HepG2 (cell line): ENCODE data around the gene SLC9B2. TPM values are rescaled to one million over a fixed set of nuclear protein-coding genes. Genes with fewer than 3 reads are reported as not detected.
A peak's percentile ranks its signal among the peaks of the same experiment; 100 is the strongest.

Experiments
- ATAC-seq: fragments of 200-7000 bp; cut with Tn5 transposase; 3 replicates; pipeline ENCODE4 v1.9.1; 2020; ENCODE audit warnings: mild to moderate bottlenecking, moderate library complexity
- BruUV-seq: library from RNA; stranded (reverse); fragments of 400-500 nt; replicated peaks from 2 replicates; lab custom pipeline; 2021; lab: Mats Ljungman, UMichigan
- CTCF ChIA-PET: fragments of 300-600 bp; formaldehyde crosslinking; extraction: SDS; loops from one replicate; lab custom pipeline; 2021; ENCODE audit warnings: low total read pairs, inconsistent platforms, low intra/inter-chr PET ratio; lab: Yijun Ruan, JAX
- POLR2A ChIA-PET: fragments of 350-600 bp; sonication (Branson Sonifier 250); formaldehyde crosslinking; loops from one replicate; lab custom pipeline; 2020; ENCODE audit warnings: antibody characterized with exemption, inconsistent platforms; lab: Yijun Ruan, JAX
- DNase-seq: peaks from one replicate; pipeline ENCODE4 v3.0.0-alpha.2; 2015; ENCODE audit warnings: low spot score
- FAIRE-seq: peaks from 3 replicates; lab custom pipeline; 2011; peaks lifted over from hg19 to GRCh38; lab: Jason Lieb, UNC
- H2AFZ ChIP-seq: one replicate; pipeline ENCODE4 v1.6.1; 2011; ENCODE audit warnings: low read length, inconsistent platforms
- H3K27ac ChIP-seq: fragments of 300-600 bp; 3 replicates; pipeline ENCODE4 v1.8.0; 2011; ENCODE audit warnings: mixed run types, mild to moderate bottlenecking, mixed read lengths, low read length, inconsistent platforms; ENCODE audit not compliant: insufficient read depth; ENCODE audit errors: extremely low read length
- H3K27me3 ChIP-seq, 2 experiments: fragments of 200-600 bp in 1 of 2; 2 replicates in 1 of 2; 3 replicates in 1 of 2; pipeline versions ENCODE4 v1.6.0 to v1.8.0; 2011; ENCODE audit warnings: low read length in 2 of 2, mild to moderate bottlenecking in 2 of 2, moderate library complexity in 2 of 2, inconsistent platforms in 1 of 2; ENCODE audit not compliant: insufficient read depth in 2 of 2, control insufficient read depth in 1 of 2
- H3K36me3 ChIP-seq, 2 experiments: fragments of 200-600 bp in 1 of 2; replicated peaks in 1 of 2; 2 replicates in 1 of 2; 3 replicates in 1 of 2; pipeline versions ENCODE4 v1.5.1 to v1.8.0; 2011; ENCODE audit warnings: low read length in 2 of 2, inconsistent platforms in 1 of 2; ENCODE audit not compliant: insufficient read depth in 2 of 2, control insufficient read depth in 1 of 2
- H3K4me1 ChIP-seq: 2 replicates; pipeline ENCODE4 v1.5.1; 2012; ENCODE audit warnings: low read length, inconsistent platforms; ENCODE audit not compliant: insufficient read depth
- H3K4me2 ChIP-seq: 2 replicates; pipeline ENCODE4 v1.6.0; 2011; ENCODE audit warnings: low read depth, low read length, inconsistent platforms
- H3K4me3 ChIP-seq, 3 experiments: fragments of 200-600 bp in 1 of 3; sonication (generic), shearing (Covaris generic) in 1 of 3; replicated peaks in 1 of 3; 2 replicates each; pipeline ENCODE4 v1.5.1; 2011 to 2016; ENCODE audit warnings: low read length in 3 of 3, inconsistent platforms in 2 of 3, low read depth in 2 of 3, mild to moderate bottlenecking in 2 of 3, control low read depth in 1 of 3, mixed read lengths in 1 of 3; ENCODE audit not compliant: insufficient read depth in 1 of 3
- H3K79me2 ChIP-seq: one replicate; pipeline ENCODE4 v1.6.1; 2011; ENCODE audit warnings: low read length, inconsistent platforms; ENCODE audit not compliant: insufficient read depth
- H3K9ac ChIP-seq: 2 replicates; pipeline ENCODE4 v1.6.0; 2011; ENCODE audit warnings: mild to moderate bottlenecking, low read depth, low read length, inconsistent platforms; ENCODE audit not compliant: insufficient read depth
- H3K9me3 ChIP-seq: 2 replicates; pipeline ENCODE4 v1.5.1; 2012; ENCODE audit warnings: mild to moderate bottlenecking, low read length
- H4K20me1 ChIP-seq: 2 replicates; pipeline ENCODE4 v1.6.0; 2011; ENCODE audit warnings: inconsistent platforms, mild to moderate bottlenecking, low read length, moderate library complexity; ENCODE audit not compliant: insufficient read depth
- CHD2 ChIP-seq: IDR thresholded peaks from 2 replicates; pipeline ENCODE4 v1.6.1; 2011; ENCODE audit warnings: low read depth, low read length, improper control_type of control experiment
- CREB1 ChIP-seq, 2 experiments: fragments of 450-650 bp in 1 of 2; IDR thresholded peaks; 2 replicates each; pipeline ENCODE4 v1.6.1; 2016 to 2017; ENCODE audit warnings: control low read depth in 1 of 2, mild to moderate bottlenecking in 1 of 2, missing compliant biosample characterization in 1 of 2, missing genetic modification characterization in 1 of 2
- ETV6 ChIP-seq: sonication (generic); formaldehyde crosslinking; conservative IDR thresholded peaks from 2 replicates; pipeline ENCODE4 v1.4.0; 2020; ENCODE audit warnings: missing genetic modification reagents
- RCOR2 ChIP-seq: IDR thresholded peaks from 2 replicates; pipeline ENCODE4 v1.6.1; 2016; ENCODE audit warnings: missing biosample characterization, missing genetic modification reagents
- RFX5 ChIP-seq: IDR thresholded peaks from 2 replicates; pipeline ENCODE4 v1.6.1; 2011; ENCODE audit warnings: low read depth, low read length, improper control_type of control experiment
- YEATS2 ChIP-seq: sonication (generic); formaldehyde crosslinking; IDR thresholded peaks from 2 replicates; pipeline ENCODE4 v1.4.0; 2020; ENCODE audit warnings: missing genetic modification reagents, borderline replicate concordance
- ZBTB25 ChIP-seq: IDR thresholded peaks from 2 replicates; pipeline ENCODE4 v1.6.1; 2018; ENCODE audit warnings: missing genetic modification reagents
- WGBS: methylation state at CpG from one replicate; pipeline ENCODE4 v1.1.6; 2017; ENCODE audit warnings: low lambda C conversion rate; 5-methylcytosine and 5-hydroxymethylcytosine counted together
- in situ Hi-C: cut with HindIII; loops from 2 replicates; pipeline ENCODE4 v1.10.0; 2017; ENCODE audit warnings: low pct_unique_long_range_greater_than_20kb; ENCODE audit not compliant: extremely low pct_ligation_motif_present
- intact Hi-C: fragments of 100-400 bp; cut with micrococcal nuclease; formaldehyde crosslinking; loops from one replicate; pipeline ENCODE4 v1.10.0; 2022; ENCODE audit not compliant: unreplicated experiment
- polyA plus RNA-seq, 8 experiments: library from polyadenylated mRNA; depleted of rRNA in 3 of 8; stranded (reverse) in 7 of 8; unstranded in 1 of 8; fragments of >200 nt; fragmentation: Illumina TruSeq in 4 of 8; extraction: Trizol in 4 of 8; gene quantifications; 2 replicates each; pipeline versions ENCODE4 v1.2.1 to v1.2.3, GENCODE V29; 2011 to 2016; ENCODE audit warnings: low read depth in 4 of 8, missing spikeins in 1 of 8, mixed read lengths in 1 of 8; ENCODE audit not compliant: insufficient read depth in 1 of 8
- total RNA-seq, 5 experiments: library from RNA; depleted of rRNA; stranded (reverse); fragments of >200 nt; fragmentation: Illumina TruSeq; extraction: Trizol; gene quantifications; 2 replicates each; pipeline ENCODE4 v1.2.3, GENCODE V29; 2016; ENCODE audit warnings: low read depth in 1 of 5

The SLC9B2 gene
- total and polyA plus RNA-seq, 2 of the 13 experiments (the other 11 are each of a cell fraction or from before 2014, with no cell fraction given): 23.5 to 38.5 TPM

GRCh38 chr4:103085555-103086196 is 9.1 kb upstream of the SLC9B2 start:
- no peak for FAIRE-seq
- Histone ChIP-seq H3K36me3 (peaks cover 3 to 20% of the 10 kb centered on the region in 2 experiments; a peak in 2 of 5 replicates), H3K27ac (no peak overlapping the region), H3K9ac (no peak overlapping the region), H3K4me3 (no peak overlapping the region), H2AFZ (no peak overlapping the region), H3K9me3 (no peaks in the 10 kb centered on the region), H3K27me3 (no peaks in the 10 kb centered on the region), H3K4me1 (no peaks in the 10 kb centered on the region), H3K4me2 (no peak overlapping the region), H4K20me1 (no peaks in the 10 kb centered on the region), H3K79me2 (no peaks in the 10 kb centered on the region)
- intact Hi-C loops (no loop called here), in situ Hi-C loops (loop anchor here (5.0 kb wide), 1 partner anchor 43 kb away; no protein-coding TSS in a partner anchor)
- DNase-seq: no peak
- ChIA-PET CTCF (no interaction called here), POLR2A (no interaction called here)
- ATAC-seq: no peak
- no TSS peak for BruUV-seq
- 100% methylated on average over 2 of the region's 2 CpGs for WGBS
- TF ChIP-seq RFX5 (peak; percentile 65; the same call in 1 of the 2 replicates), CREB1 (IDR thresholded peaks at IDR 0.05) (no peak), CREB1 (CRISPR knock-in tag; IDR thresholded peaks at IDR 0.05) (no peak), YEATS2 (CRISPR knock-in tag) (no peak), ETV6 (CRISPR knock-in tag) (no peak), ZBTB25 (CRISPR knock-in tag) (no peak), RCOR2 (CRISPR knock-in tag) (no peak), CHD2 (no peak)
